ENCODE measurements around the gene TFDP2.

Gene TFDP2

DNA sequence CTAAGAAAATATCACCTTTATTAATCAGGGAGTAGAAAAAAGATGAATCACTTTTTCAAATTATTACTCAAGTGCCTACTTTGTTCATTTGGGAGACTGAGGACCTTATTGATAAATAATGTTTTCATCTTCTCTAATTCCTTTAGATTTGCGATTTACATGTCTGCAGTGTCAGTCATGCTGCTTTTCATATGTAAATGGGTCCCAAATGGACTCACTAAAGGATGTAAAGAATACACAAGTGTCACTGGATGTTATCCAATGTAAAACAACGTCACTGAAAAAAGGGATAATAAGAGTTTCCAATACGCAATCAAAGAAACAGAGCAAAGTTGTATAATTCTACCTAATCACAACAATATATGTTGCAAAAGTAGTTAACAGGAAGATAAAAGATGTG, 84.9 kb downstream of the TFDP2 start:
- Histone ChIP-seq H3K27me3 (ENCODE audit: control insufficient read depth in 3 of 3, insufficient read depth in 3 of 3, low read depth in 1 of 3, low read length in 3 of 3) (no peaks in the 10 kb centered on the region), H4K8ac (ENCODE audit: low read depth, low read length) (no peak overlapping the region), H3K23ac (ENCODE audit: low read depth, low read length, poor library complexity) (no peak overlapping the region), H3K18ac (ENCODE audit: low read length) (no peak overlapping the region), H3K4me1 (ENCODE audit: control insufficient read depth in 2 of 2, insufficient read depth in 1 of 2, low read depth in 1 of 2, low read length in 2 of 2) (peaks cover 2 to 16% of the 10 kb centered on the region in 2 donors), H3K14ac (ENCODE audit: low read length) (no peak overlapping the region), H2AFZ (ENCODE audit: low read length) (no peak overlapping the region), H2BK12ac (ENCODE audit: low read length) (no peak overlapping the region), H2BK5ac (ENCODE audit: low read length) (no peak overlapping the region), H2BK15ac (ENCODE audit: low read length) (no peak overlapping the region), H3K4me2 (ENCODE audit: insufficient read depth, low read length, poor library complexity, severe bottlenecking) (no peak overlapping the region), H3K9ac (ENCODE audit: low read depth, low read length, poor library complexity) (no peak overlapping the region), H3K79me1 (ENCODE audit: low read depth, low read length) (no peaks in the 10 kb centered on the region), H3K27ac (replicated peaks; ENCODE audit: low read length) (no peak overlapping the region), H4K91ac (ENCODE audit: low read depth, low read length, poor library complexity) (no peak overlapping the region), H2BK120ac (ENCODE audit: low read depth, low read length) (no peak overlapping the region), H3K4ac (ENCODE audit: low read length) (no peak overlapping the region), H2AK5ac (ENCODE audit: low read depth, low read length) (no peak overlapping the region), H3K4me3 (ENCODE audit: low read length in 2 of 2) (no peak overlapping the region), H3K9me3 (replicated peaks in 1 of 2; ENCODE audit: control insufficient read depth in 2 of 2, insufficient read depth in 1 of 2, low read depth in 1 of 2, low read length in 2 of 2) (no peaks in the 10 kb centered on the region), H3K36me3 (replicated peaks in 1 of 2; ENCODE audit: control insufficient read depth in 2 of 2, insufficient read depth in 2 of 2, low read length in 2 of 2) (no peaks in the 10 kb centered on the region)
- WGBS, 2 donors (ENCODE audit: extremely low coverage in 2 of 2, insufficient read length in 2 of 2, insufficient replicate concordance in 1 of 2) = no CpG with 5 or more reads among the region's 3 CpGs
- DNase-seq (ENCODE audit: low spot score) = no peak

DNA sequence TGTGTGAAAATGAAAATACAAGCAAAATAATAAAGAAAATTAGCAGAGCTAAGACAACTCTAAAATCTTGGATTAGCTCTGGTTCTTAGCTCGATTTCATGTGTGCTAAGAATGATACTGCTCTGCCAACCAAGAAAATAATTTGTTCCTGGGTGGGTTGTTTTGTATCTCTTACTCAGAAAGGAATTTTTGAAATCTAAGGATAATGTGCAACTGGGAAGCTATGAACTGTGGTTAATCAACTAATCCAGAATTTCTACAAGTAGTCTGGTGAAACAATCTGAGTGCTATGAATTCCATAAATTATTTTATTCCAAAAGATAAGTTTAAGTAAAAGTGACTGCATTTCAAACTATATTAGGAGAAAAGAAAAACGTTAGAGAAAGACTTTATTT, 92.0 kb downstream of the TFDP2 start:
- Histone ChIP-seq H3K4me2 (ENCODE audit: insufficient read depth, low read length, poor library complexity, severe bottlenecking) (no peak overlapping the region), H2BK12ac (ENCODE audit: low read length) (no peak overlapping the region), H2BK5ac (ENCODE audit: low read length) (no peak overlapping the region), H3K14ac (ENCODE audit: low read length) (no peak overlapping the region), H3K23ac (ENCODE audit: low read depth, low read length, poor library complexity) (no peak overlapping the region), H2AFZ (ENCODE audit: low read length) (no peak overlapping the region), H3K18ac (ENCODE audit: low read length) (no peak overlapping the region), H3K4me1 (ENCODE audit: control insufficient read depth in 2 of 2, insufficient read depth in 1 of 2, low read depth in 1 of 2, low read length in 2 of 2) (no peaks in the 10 kb centered on the region), H3K27me3 (ENCODE audit: control insufficient read depth in 3 of 3, insufficient read depth in 3 of 3, low read depth in 1 of 3, low read length in 3 of 3) (no peaks in the 10 kb centered on the region), H3K79me1 (ENCODE audit: low read depth, low read length) (no peaks in the 10 kb centered on the region), H4K91ac (ENCODE audit: low read depth, low read length, poor library complexity) (no peak overlapping the region), H3K27ac (replicated peaks; ENCODE audit: low read length) (no peak overlapping the region), H3K9ac (ENCODE audit: low read depth, low read length, poor library complexity) (no peak overlapping the region), H2BK120ac (ENCODE audit: low read depth, low read length) (no peak overlapping the region), H3K36me3 (replicated peaks in 1 of 2; ENCODE audit: control insufficient read depth in 2 of 2, insufficient read depth in 2 of 2, low read length in 2 of 2) (peaks cover 0 to 2% of the 10 kb centered on the region in 2 donors), H2BK15ac (ENCODE audit: low read length) (no peak overlapping the region), H2AK5ac (ENCODE audit: low read depth, low read length) (no peak overlapping the region), H3K9me3 (replicated peaks in 1 of 2; ENCODE audit: control insufficient read depth in 2 of 2, insufficient read depth in 1 of 2, low read depth in 1 of 2, low read length in 2 of 2) (peaks cover 0 to 11% of the 10 kb centered on the region in 2 donors), H3K4ac (ENCODE audit: low read length) (no peak overlapping the region), H3K4me3 (ENCODE audit: low read length in 2 of 2) (no peak overlapping the region), H4K8ac (ENCODE audit: low read depth, low read length) (no peak overlapping the region)
- no peak for DNase-seq (ENCODE audit: low spot score)
- no CpG with 5 or more reads among the region's 2 CpGs for WGBS, 2 donors (ENCODE audit: extremely low coverage in 2 of 2, insufficient read length in 2 of 2, insufficient replicate concordance in 1 of 2)

DNA sequence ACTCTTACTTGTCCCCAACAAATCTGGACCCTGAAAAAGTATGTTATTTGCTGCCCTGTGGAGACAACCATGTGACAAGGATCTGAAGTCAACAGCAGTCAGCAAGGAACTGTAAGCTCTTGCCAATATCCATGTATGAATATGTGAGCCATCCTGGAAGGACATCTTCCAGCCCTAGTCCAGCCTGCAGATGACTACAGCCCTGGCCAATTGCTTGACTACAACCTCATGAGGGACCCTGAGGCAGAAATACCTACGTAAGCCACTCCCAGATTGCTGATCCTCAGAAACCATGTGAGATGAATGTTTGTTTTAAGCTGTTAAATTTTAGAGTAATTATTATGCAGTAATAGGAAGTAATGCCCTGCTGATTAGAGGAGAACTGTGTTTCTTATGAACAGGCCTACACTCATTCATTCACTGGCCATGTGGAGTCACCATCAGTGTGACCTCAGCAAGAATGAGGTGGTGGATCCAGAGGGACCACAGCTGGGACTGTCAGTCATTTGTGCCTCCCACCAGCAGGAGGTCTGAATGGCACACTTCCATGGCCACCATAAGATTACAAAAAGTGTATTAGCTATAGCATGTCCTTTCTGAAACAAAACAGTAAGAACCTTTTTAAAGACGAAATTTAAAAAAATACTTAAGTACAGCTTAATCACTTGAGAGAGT, 92.6 kb downstream of the TFDP2 start:
- H4K91ac ChIP-seq (ENCODE audit: low read depth, low read length, poor library complexity) = no peak overlapping the region
- H3K27ac ChIP-seq (replicated peaks; ENCODE audit: low read length) = no peak overlapping the region
- no peak overlapping the region for H3K18ac ChIP-seq (ENCODE audit: low read length)
- H3K23ac ChIP-seq (ENCODE audit: low read depth, low read length, poor library complexity) = no peak overlapping the region
- H2BK12ac ChIP-seq (ENCODE audit: low read length) = no peak overlapping the region
- no peak overlapping the region for H2BK5ac ChIP-seq (ENCODE audit: low read length)
- no peak overlapping the region for H2BK15ac ChIP-seq (ENCODE audit: low read length)
- no peak overlapping the region for H3K4me3 ChIP-seq (ENCODE audit: low read length in 2 of 2)
- no CpG with 5 or more reads among the region's 2 CpGs for WGBS, 2 donors (ENCODE audit: extremely low coverage in 2 of 2, insufficient read length in 2 of 2, insufficient replicate concordance in 1 of 2)
- H3K9me3 ChIP-seq (replicated peaks in 1 of 2; ENCODE audit: control insufficient read depth in 2 of 2, insufficient read depth in 1 of 2, low read depth in 1 of 2, low read length in 2 of 2) = peaks cover 0 to 11% of the 10 kb centered on the region in 2 donors
- no peak overlapping the region for H2BK120ac ChIP-seq (ENCODE audit: low read depth, low read length)
- H3K36me3 ChIP-seq (replicated peaks in 1 of 2; ENCODE audit: control insufficient read depth in 2 of 2, insufficient read depth in 2 of 2, low read length in 2 of 2) = peaks cover 0 to 2% of the 10 kb centered on the region in 2 donors
- H2AK5ac ChIP-seq (ENCODE audit: low read depth, low read length) = no peak overlapping the region
- no peak for DNase-seq (ENCODE audit: low spot score)
- no peak overlapping the region for H2AFZ ChIP-seq (ENCODE audit: low read length)
- H4K8ac ChIP-seq (ENCODE audit: low read depth, low read length) = no peak overlapping the region
- no peak overlapping the region for H3K4me2 ChIP-seq (ENCODE audit: insufficient read depth, low read length, poor library complexity, severe bottlenecking)
- no peaks in the 10 kb centered on the region for H3K27me3 ChIP-seq (ENCODE audit: control insufficient read depth in 3 of 3, insufficient read depth in 3 of 3, low read depth in 1 of 3, low read length in 3 of 3)
- no peak overlapping the region for H3K14ac ChIP-seq (ENCODE audit: low read length)
- no peak overlapping the region for H3K9ac ChIP-seq (ENCODE audit: low read depth, low read length, poor library complexity)
- H3K4ac ChIP-seq (ENCODE audit: low read length) = no peak overlapping the region
- no peaks in the 10 kb centered on the region for H3K4me1 ChIP-seq (ENCODE audit: control insufficient read depth in 2 of 2, insufficient read depth in 1 of 2, low read depth in 1 of 2, low read length in 2 of 2)
- H3K79me1 ChIP-seq (ENCODE audit: low read depth, low read length) = no peaks in the 10 kb centered on the region

- Histone ChIP-seq H3K9ac (ENCODE audit: low read depth, low read length, poor library complexity) (no peak overlapping the region), H4K8ac (ENCODE audit: low read depth, low read length) (no peak overlapping the region), H2BK12ac (ENCODE audit: low read length) (no peak overlapping the region), H3K36me3 (replicated peaks in 1 of 2; ENCODE audit: control insufficient read depth in 2 of 2, insufficient read depth in 2 of 2, low read length in 2 of 2) (peaks cover 0 to 2% of the 10 kb centered on the region in 2 donors), H3K18ac (ENCODE audit: low read length) (no peak overlapping the region), H3K4ac (ENCODE audit: low read length) (no peak overlapping the region), H3K9me3 (replicated peaks in 1 of 2; ENCODE audit: control insufficient read depth in 2 of 2, insufficient read depth in 1 of 2, low read depth in 1 of 2, low read length in 2 of 2) (peaks cover 0 to 11% of the 10 kb centered on the region in 2 donors), H3K4me2 (ENCODE audit: insufficient read depth, low read length, poor library complexity, severe bottlenecking) (no peak overlapping the region), H3K27ac (replicated peaks; ENCODE audit: low read length) (no peak overlapping the region), H3K14ac (ENCODE audit: low read length) (no peak overlapping the region), H2AK5ac (ENCODE audit: low read depth, low read length) (no peak overlapping the region), H2BK120ac (ENCODE audit: low read depth, low read length) (no peak overlapping the region), H3K27me3 (ENCODE audit: control insufficient read depth in 3 of 3, insufficient read depth in 3 of 3, low read depth in 1 of 3, low read length in 3 of 3) (no peaks in the 10 kb centered on the region), H3K23ac (ENCODE audit: low read depth, low read length, poor library complexity) (no peak overlapping the region), H2BK15ac (ENCODE audit: low read length) (no peak overlapping the region), H3K4me3 (ENCODE audit: low read length in 2 of 2) (no peak overlapping the region), H3K79me1 (ENCODE audit: low read depth, low read length) (no peaks in the 10 kb centered on the region), H3K4me1 (ENCODE audit: control insufficient read depth in 2 of 2, insufficient read depth in 1 of 2, low read depth in 1 of 2, low read length in 2 of 2) (no peaks in the 10 kb centered on the region), H2AFZ (ENCODE audit: low read length) (no peak overlapping the region), H2BK5ac (ENCODE audit: low read length) (no peak overlapping the region), H4K91ac (ENCODE audit: low read depth, low read length, poor library complexity) (no peak overlapping the region)
- no CpG with 5 or more reads among the region's 1 CpG for WGBS, 2 donors (ENCODE audit: extremely low coverage in 2 of 2, insufficient read length in 2 of 2, insufficient replicate concordance in 1 of 2)
- no peak for DNase-seq (ENCODE audit: low spot score)
Observed at GRCh38 chr3:142053835-142054234, 95.5 kb downstream of the TFDP2 start.
